ENCODE measurements around the gene SALL1. TPM values are rescaled to one million over a fixed set of nuclear protein-coding genes. Genes with fewer than 3 reads are reported as not detected.
A peak's percentile ranks its signal among the peaks of the same experiment; 100 is the strongest.

The SALL1 gene
- polyA plus RNA-seq, 1 donor (not counting 4 experiments of a cell fraction or from before 2014, with no cell fraction given) = not detected

- no peak overlapping the region for H3K9ac ChIP-seq (ENCODE audit: control insufficient read depth, extremely low read depth, insufficient read depth, low read length)
- dilution Hi-C loops (cut with MboI; ENCODE audit: extremely low pct_ligation_motif_present, low sequenced_read_pairs) = no loop called here
- H3K27ac ChIP-seq (ENCODE audit: control insufficient read depth, insufficient read depth, low read length) = no peak overlapping the region
- H3K9me3 ChIP-seq (ENCODE audit: control insufficient read depth, low read depth, low read length) = no peaks in the 10 kb centered on the region
- H3K9me1 ChIP-seq (ENCODE audit: control insufficient read depth, extremely low read depth, insufficient read depth, low read length) = no peaks in the 10 kb centered on the region
- H3K79me2 ChIP-seq (ENCODE audit: control insufficient read depth, insufficient read depth, low read length) = no peaks in the 10 kb centered on the region
- TF ChIP-seq EZH2 (IDR thresholded peaks at IDR 0.05; ENCODE audit: low read length) (peak; percentile 69), CTCF (optimal IDR thresholded peaks at IDR 0.05 in 1 of 3, IDR thresholded peaks at IDR 0.05 in 1 of 3, conservative IDR thresholded peaks at IDR 0.05 in 1 of 3; ENCODE audit: extremely low read depth in 1 of 3, insufficient read depth in 2 of 3, low read length in 3 of 3) (no peak)
- no peaks in the 10 kb centered on the region for H3K36me3 ChIP-seq (ENCODE audit: control insufficient read depth in 2 of 2, extremely low read depth in 1 of 2, insufficient read depth in 2 of 2, low read length in 2 of 2)
- H3K4me1 ChIP-seq (ENCODE audit: control insufficient read depth, extremely low read depth, insufficient read depth, low read length) = no peaks in the 10 kb centered on the region
- FAIRE-seq (no peak), DNase-seq (ENCODE audit: low read depth, low spot score) (no peak)
- no peak overlapping the region for H2AFZ ChIP-seq (ENCODE audit: control insufficient read depth, low read length)
- H4K20me1 ChIP-seq (ENCODE audit: control insufficient read depth, extremely low read depth, insufficient read depth, low read length) = no peaks in the 10 kb centered on the region
- H3K4me2 ChIP-seq (ENCODE audit: control insufficient read depth, extremely low read depth, insufficient read depth, low read depth, low read length) = no peak overlapping the region
- H3K27me3 ChIP-seq (ENCODE audit: control insufficient read depth, extremely low read depth, insufficient read depth, low read length) = peaks cover 22% of the 10 kb centered on the region
- no peak overlapping the region for H3K4me3 ChIP-seq (ENCODE audit: control insufficient read depth in 2 of 3, extremely low read depth in 1 of 3, insufficient read depth in 2 of 3, low read depth in 1 of 3, low read length in 3 of 3)
Observed at GRCh38 chr16:51134269-51134812, 16.7 kb downstream of the SALL1 start.

- no peak overlapping the region for H3K4me2 ChIP-seq (ENCODE audit: control insufficient read depth, extremely low read depth, insufficient read depth, low read depth, low read length)
- TF ChIP-seq EZH2 (IDR thresholded peaks at IDR 0.05; ENCODE audit: low read length) = peak; percentile 71
- TF ChIP-seq CTCF (optimal IDR thresholded peaks at IDR 0.05 in 1 of 3, IDR thresholded peaks at IDR 0.05 in 1 of 3, conservative IDR thresholded peaks at IDR 0.05 in 1 of 3; ENCODE audit: extremely low read depth in 1 of 3, insufficient read depth in 2 of 3, low read length in 3 of 3) = no peak
- no peak overlapping the region for H2AFZ ChIP-seq (ENCODE audit: control insufficient read depth, low read length)
- no peak overlapping the region for H3K4me3 ChIP-seq (ENCODE audit: control insufficient read depth in 2 of 3, extremely low read depth in 1 of 3, insufficient read depth in 2 of 3, low read depth in 1 of 3, low read length in 3 of 3)
- H3K27ac ChIP-seq (ENCODE audit: control insufficient read depth, insufficient read depth, low read length) = no peak overlapping the region
- no peaks in the 10 kb centered on the region for H3K9me3 ChIP-seq (ENCODE audit: control insufficient read depth, low read depth, low read length)
- H3K27me3 ChIP-seq (ENCODE audit: control insufficient read depth, extremely low read depth, insufficient read depth, low read length) = peaks cover 22% of the 10 kb centered on the region
- no peaks in the 10 kb centered on the region for H3K9me1 ChIP-seq (ENCODE audit: control insufficient read depth, extremely low read depth, insufficient read depth, low read length)
- no peaks in the 10 kb centered on the region for H3K4me1 ChIP-seq (ENCODE audit: control insufficient read depth, extremely low read depth, insufficient read depth, low read length)
- H3K36me3 ChIP-seq (ENCODE audit: control insufficient read depth in 2 of 2, extremely low read depth in 1 of 2, insufficient read depth in 2 of 2, low read length in 2 of 2) = no peaks in the 10 kb centered on the region
- H3K9ac ChIP-seq (ENCODE audit: control insufficient read depth, extremely low read depth, insufficient read depth, low read length) = no peak overlapping the region
- dilution Hi-C loops (cut with MboI; ENCODE audit: extremely low pct_ligation_motif_present, low sequenced_read_pairs) = no loop called here
- no peaks in the 10 kb centered on the region for H3K79me2 ChIP-seq (ENCODE audit: control insufficient read depth, insufficient read depth, low read length)
- FAIRE-seq (no peak), DNase-seq (ENCODE audit: low read depth, low spot score) (no peak)
- no peaks in the 10 kb centered on the region for H4K20me1 ChIP-seq (ENCODE audit: control insufficient read depth, extremely low read depth, insufficient read depth, low read length)
Observed at GRCh38 chr16:51133688-51134087, 17.4 kb downstream of the SALL1 start.
